Heart left ventricle (tissue), 13 donors: ENCODE measurements around the gene LCN2.

ENCODE experiments used
- POLR2A ChIP-seq, 2 donors: fragments of 450-650 bp; IDR thresholded peaks; one replicate each; pipeline ENCODE4 v1.6.1; 2017; ENCODE audit warnings: antibody characterized with exemption in 2 of 2, mild to moderate bottlenecking in 2 of 2, moderate library complexity in 2 of 2
- TF ChIP-seq, protein P1 (sequence below), 12 donors: fragments of 200-600 bp; sonication (generic) in 4 of 12; IDR thresholded peaks; one replicate each; pipeline versions ENCODE4 v1.5.0 to v1.8.0; 2018 to 2022; ENCODE audit warnings: antibody characterized with exemption in 12 of 12, mild to moderate bottlenecking in 5 of 12
- donor health status: ischemic (EF 13 %, LVEDD 7.1; RV severe dilation, severe dysfunction).
- donor health status: DM: no; HTN: yes; CAD: no.
- donor health status: DM: no; HTN: no; CAD: no.
- donor health status: ischemic (EF 25% LVEDD 6.9; RV normal size, moderate dysfunction).
- donor health status: ischemic (EF 25% LVEDD 5.7; RV mildly dilated, moderate dysfunction).
- donor health status: ischemic (EF 35%, LVEDD 5.7; RV mildly dilated, moderate dysfunction).
- donor health status: nonischemic (EF 11% LVEDD 7.7; RV severe dilation, severe dysfunction).
- donor health status: DM: yes; HTN: yes; CAD: no.
- donor health status: PGD.
- donor health status: ischemic (EF 29% LVEDD 5.4; RV normal size, mild dysfunction).
- donor health status: nonischemic (EF 23%, LVEDD 6.1; RV moderate dilation, normal function).

GRCh38 chr9:128108269-128109049 is 40.8 kb upstream of the LCN2 start:
- TF ChIP-seq, protein P1, sequence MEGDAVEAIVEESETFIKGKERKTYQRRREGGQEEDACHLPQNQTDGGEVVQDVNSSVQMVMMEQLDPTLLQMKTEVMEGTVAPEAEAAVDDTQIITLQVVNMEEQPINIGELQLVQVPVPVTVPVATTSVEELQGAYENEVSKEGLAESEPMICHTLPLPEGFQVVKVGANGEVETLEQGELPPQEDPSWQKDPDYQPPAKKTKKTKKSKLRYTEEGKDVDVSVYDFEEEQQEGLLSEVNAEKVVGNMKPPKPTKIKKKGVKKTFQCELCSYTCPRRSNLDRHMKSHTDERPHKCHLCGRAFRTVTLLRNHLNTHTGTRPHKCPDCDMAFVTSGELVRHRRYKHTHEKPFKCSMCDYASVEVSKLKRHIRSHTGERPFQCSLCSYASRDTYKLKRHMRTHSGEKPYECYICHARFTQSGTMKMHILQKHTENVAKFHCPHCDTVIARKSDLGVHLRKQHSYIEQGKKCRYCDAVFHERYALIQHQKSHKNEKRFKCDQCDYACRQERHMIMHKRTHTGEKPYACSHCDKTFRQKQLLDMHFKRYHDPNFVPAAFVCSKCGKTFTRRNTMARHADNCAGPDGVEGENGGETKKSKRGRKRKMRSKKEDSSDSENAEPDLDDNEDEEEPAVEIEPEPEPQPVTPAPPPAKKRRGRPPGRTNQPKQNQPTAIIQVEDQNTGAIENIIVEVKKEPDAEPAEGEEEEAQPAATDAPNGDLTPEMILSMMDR (IDR thresholded peaks at IDR 0.05) = no peak
- TF ChIP-seq POLR2A (IDR thresholded peaks at IDR 0.05) = no peak
